OCI-M1 (cell line): ENCODE results near the gene FOXJ2.
"Not testable (repeated sequence)": the region's sequence is repeated elsewhere in the genome, so short reads cannot be mapped to it uniquely, and the experiment has no call there.

Experiments
- DNase-seq: peaks from one replicate; lab custom pipeline; 2025; lab: John Stamatoyannopoulos, UW

Gene FOXJ2

GRCh38 chr12:8030189-8030588, 2.3 kb upstream of the FOXJ2 start:
- DNase-seq: no peak

DNA sequence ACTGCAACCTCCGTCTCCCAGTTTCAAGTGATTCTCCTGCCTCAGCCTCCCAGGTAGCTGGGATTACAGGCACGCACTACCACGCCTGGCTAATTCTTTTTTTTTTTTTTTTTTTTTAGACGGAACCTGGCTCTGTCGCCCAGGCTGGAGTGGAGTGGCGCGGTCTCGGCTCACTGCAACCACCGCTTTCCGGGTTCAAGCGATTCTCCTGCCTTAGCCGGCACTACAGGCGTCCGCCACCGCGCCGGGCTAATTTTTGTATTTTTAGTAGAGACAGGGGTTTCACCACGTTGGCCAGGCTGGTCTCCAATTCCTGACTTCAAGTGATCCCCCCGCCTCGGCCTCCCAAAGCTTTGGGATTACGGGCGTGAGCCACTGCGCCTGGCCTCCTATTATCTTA, 1.5 kb upstream of the FOXJ2 start:
- not testable (repeated sequence) for DNase-seq

- peak; percentile 53 for DNase-seq
Measured at GRCh38 chr12:8031872-8032241, 659 bp upstream of the FOXJ2 start.

GRCh38 chr12:8033153-8034044, 883 bp downstream of the FOXJ2 start:
- DNase-seq: peak; percentile 88

DNA sequence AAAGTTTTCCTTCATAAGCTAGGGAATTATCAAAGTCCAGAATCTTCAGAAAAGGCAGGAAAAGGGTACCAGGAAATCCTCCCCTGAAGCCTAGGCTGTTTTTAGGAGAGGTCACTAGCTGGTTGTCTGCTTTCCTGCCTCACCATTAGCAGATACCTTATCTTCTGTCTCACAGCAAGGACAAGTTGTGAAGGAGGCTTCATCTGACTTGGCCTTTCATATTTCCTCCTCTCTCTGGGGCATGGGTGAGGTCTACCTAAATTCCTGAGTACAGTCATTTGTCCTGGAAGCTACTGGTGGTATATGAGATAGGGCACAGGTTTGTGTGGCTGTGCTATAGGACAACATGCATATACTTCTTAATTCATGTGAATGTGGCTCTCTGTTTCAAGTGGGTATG, 2.3 kb downstream of the FOXJ2 start:
- DNase-seq: peak; percentile 58

DNA sequence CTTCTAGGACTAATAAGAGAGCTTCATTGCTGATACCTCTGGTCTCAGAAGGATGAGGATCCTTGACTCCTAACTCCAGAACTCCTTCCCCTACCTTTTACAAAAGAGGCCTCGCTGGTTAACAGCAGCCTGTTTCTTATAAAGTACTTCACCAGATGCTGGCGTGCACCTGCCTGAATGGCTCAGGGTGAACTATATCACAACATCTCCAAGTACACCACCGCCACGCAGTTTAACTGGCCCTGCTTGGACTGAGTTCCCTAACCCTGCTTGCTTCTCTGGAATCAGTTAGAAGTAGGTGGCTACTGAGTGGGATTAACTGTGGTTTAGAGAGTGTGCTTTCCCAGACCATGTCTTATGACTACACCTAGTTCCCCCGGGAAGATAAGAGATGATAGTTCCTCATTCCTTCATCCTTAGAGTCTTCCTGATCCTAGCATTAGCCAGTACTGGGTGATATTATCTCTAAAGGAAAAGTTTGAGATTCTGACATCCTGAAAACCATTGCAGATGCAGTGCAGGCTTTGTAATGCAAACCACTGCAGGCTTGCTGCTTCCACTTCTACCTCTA, 3.0 kb downstream of the FOXJ2 start:
- no peak for DNase-seq

DNA sequence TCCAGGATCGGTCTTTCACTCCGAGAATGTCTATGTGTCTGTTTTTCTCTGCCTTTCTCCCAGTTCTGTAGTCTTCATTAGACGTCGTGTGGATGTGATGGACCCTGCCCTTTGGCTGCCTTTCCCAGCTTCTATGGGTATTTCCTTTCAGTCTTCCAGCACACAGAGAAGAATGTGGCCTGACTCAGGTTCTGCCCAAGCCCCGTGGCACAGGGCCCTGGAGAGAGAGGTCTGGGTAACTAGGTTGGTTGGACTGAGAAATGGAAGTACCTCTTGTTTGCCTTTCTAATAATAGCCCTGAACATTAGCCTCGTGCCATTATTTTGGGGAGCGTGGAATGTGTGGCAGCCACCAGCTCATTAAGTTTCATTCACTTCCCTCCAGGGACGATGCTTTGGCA, 3.8 kb downstream of the FOXJ2 start:
- no peak for DNase-seq

DNA sequence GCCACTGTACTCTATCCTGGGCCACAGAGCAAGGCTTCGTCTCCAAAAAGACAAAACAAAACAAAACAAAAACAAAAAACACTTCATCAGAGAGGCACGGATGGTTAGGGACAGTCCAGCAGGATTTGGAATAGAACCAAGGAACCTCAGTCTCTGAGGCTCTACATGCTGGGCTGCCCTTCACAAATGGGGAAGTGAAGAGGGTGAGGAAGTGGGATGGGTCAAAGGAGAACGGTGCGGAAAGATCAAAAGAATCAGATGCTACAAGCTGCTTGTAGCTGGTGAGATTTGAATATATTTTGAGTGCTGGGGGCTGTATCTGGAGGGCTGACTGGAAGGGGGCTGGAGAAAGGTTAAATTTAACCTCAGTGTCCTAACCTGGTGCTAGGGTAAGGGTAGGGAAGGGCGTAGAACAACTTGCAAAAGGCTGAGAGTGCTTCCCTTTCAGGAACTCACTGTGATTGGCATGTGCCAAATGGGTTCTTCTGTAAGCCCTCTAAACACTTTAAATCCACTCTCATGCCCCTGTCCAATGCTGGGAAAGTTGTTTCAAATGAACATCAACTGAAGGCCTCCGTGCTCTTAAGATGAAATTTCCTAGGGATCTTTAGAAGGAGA, 4.6 kb downstream of the FOXJ2 start:
- peak; percentile 84 for DNase-seq

- DNase-seq: no peak
Measured at GRCh38 chr12:8037947-8038346, 5.4 kb downstream of the FOXJ2 start.

DNA sequence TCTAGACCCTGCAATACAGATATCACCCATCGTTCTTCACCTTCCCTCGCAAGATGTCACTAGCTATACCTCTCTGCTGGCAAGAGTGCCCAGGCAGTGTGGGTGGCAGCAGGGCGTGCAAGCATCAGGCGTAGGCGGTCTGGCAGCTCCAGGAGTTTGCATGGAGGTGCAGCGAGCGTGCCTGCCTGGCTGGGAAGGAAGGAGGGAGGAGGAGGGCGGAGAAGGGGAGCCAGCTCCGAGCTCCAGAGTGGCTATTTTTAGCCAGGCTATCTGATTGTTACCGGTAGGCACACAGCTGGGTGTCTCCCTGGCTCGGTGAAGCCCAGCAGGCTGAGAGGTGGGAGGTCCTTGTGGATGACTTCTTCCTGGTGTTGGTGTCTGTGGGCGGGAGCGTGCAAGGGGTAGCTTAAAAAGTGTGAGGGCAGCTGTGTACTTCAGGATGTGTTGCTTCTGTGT, 6.2 kb downstream of the FOXJ2 start:
- DNase-seq: no peak

- DNase-seq: no peak
Measured at GRCh38 chr12:8040791-8041190, 8.3 kb downstream of the FOXJ2 start.

DNA sequence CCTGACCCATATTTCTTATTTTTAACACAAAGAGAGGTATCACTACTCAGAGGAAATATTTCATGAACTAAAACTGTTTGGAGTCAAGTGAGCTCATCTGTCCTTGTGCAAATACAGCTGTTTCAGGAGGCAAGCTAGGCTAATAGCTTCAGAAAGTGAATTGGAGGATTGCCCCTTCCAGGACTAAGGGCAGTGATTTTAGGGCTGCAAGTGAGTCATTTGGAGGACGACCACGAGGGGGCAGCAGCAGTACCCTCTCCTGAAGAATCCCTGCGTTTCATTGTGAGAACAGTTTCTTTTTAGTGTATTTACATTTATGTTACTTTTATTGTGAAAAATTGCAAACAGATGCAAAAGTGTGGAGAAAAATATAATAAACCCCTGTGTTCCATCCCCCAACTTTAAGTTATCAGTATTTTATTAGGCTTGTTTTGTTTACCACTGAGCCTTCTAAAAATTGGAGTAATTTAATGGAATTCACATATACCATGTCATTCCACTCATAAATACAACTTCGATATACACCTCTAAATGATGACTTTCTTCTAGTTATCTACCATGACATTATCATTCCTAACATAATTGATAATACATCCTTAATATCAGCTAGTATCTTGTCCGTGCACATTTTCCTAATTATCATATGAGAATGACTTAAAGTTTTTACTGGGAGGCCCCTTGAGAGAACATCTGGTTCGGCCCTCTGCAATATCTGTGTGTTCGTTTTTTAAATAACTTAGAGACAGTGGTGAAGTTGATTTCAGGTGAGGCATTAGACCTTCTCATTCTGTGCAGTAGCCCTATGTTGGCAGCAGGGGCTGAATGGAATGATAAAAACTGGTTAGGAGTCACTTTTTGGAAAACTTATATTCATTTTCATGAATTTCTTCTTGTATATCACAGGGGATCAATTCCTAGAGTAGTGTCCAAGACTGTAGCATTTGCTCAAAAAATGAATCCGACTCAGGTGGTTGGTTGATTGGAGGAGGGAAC, 13.7 kb downstream of the FOXJ2 start:
- peak; percentile 86 for DNase-seq

GRCh38 chr12:8047842-8048241, 15.3 kb downstream of the FOXJ2 start:
- DNase-seq: no peak

GRCh38 chr12:8048906-8049305, 16.4 kb downstream of the FOXJ2 start:
- DNase-seq: no peak

- no peak for DNase-seq
Measured at GRCh38 chr12:8050600-8051250, 18.2 kb downstream of the FOXJ2 start.

DNA sequence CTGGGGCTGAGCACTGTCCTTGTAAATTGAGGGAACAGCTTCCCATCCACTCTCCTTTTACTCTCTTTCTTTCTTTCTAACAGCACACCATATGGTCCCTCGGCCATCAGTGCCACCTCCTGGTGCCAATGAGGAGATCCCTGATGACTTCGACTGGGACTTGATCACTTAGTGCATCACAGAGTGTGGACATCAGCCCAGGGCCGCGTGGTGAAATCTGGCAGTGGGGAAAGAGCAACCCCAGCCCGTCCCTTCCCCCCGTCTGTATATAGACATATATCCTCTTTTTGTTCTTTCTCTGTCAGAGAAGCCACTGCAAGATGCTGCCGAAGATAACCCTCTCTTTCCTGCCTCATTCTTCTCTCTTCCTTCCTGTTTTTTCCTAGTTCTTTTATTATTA, 20.2 kb downstream of the FOXJ2 start:
- peak; percentile 77 for DNase-seq

GRCh38 chr12:8054816-8055215, 22.3 kb downstream of the FOXJ2 start:
- DNase-seq: no peak

- no peak for DNase-seq
Measured at GRCh38 chr12:8057306-8057705, 24.8 kb downstream of the FOXJ2 start.

DNA sequence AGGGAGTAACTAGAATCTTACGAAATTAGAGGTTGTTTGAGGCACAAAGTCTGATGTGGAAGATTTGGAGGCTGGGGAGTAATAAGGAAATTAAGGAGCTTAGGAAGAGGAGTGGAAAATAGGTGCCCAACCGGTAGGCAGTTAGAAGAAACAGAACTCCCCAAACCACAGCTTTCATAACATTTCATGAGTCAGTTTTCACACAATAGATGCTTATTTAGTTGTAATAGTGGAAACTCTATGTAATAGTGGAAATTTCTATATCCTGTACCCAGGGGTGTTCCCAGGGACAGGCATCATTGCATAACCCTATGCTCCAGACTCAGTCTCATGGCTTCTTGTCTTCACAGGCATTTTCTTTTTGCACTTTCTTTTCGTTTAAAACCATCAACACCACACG, 25.3 kb downstream of the FOXJ2 start:
- peak; percentile 41 for DNase-seq

GRCh38 chr12:8058506-8058905, 26.0 kb downstream of the FOXJ2 start:
- no peak for DNase-seq

DNA sequence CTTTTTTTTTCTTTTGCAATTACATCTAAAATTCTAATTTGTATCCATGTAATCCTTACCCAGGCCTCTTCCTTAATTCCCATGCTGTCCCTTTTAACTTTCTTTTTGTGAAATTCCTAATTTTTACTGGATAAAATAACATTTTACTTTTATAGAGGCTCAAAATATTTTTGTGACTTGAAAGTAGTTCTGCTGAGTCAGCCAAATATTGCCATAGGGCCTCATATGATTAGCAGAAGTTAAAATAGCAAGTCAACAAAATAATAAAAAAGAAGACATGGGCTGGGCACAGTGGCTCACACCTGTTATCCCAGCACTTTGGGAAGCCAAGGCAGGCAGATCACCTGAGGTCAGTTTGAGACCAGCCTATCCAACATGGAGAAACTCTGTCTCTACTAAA, 31.6 kb downstream of the FOXJ2 start:
- no peak for DNase-seq
